Fibroblast of the aortic adventitia (primary cell): Measurements from ENCODE around the gene ZNF697. TPM values are rescaled to one million over a fixed set of nuclear protein-coding genes. Genes with fewer than 3 reads are reported as not detected.
"Not testable (repeated sequence)": the region's sequence is repeated elsewhere in the genome, so short reads cannot be mapped to it uniquely, and the experiment has no call there.

Experiments used
- DNase-seq: peaks from one replicate; pipeline ENCODE4 v3.0.0-alpha.2; 2010; ENCODE audit warnings: low read depth
- H3K4me3 ChIP-seq: 2 replicates; pipeline ENCODE4 v1.5.1; 2011; ENCODE audit warnings: low read depth, mild to moderate bottlenecking, control low read depth, low read length, moderate library complexity
- CTCF ChIP-seq: IDR thresholded peaks from 2 replicates; pipeline ENCODE4 v1.5.1; 2011; ENCODE audit warnings: mild to moderate bottlenecking, low read length, control low read depth, inconsistent platforms; ENCODE audit not compliant: insufficient read depth
- total RNA-seq: library from RNA; depleted of rRNA; stranded (reverse); fragments of >200 nt; gene quantifications from 2 replicates; pipeline ENCODE4 v1.2.3, GENCODE V29; 2012; ENCODE audit warnings: low replicate concordance

The ZNF697 gene
- total RNA-seq, 1 donor, result 4.4 TPM

DNA sequence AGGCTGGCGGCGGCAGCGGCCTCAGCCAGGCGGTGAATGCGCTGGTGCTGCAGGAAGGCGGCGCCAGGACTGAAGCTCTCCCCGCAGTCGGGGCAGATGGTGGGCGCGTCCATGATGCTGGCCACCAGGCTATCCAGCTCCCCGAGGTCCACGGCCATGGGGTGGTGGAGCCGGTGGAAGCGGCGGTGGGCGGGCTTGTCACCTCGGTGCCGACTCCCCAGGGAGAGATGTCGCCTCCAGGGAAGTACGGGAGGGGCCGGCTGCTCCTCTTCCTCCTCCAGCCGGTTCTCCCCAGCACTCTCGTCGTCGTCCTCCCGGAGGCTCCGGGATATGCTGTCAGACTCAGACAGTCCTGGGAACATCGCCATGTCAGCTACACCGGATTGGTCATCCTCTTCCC, 24.4 kb downstream of the ZNF697 start:
- DNase-seq, result no peak
- TF ChIP-seq CTCF, result no peak
- H3K4me3 ChIP-seq, result no peak overlapping the region

- no peak overlapping the region for H3K4me3 ChIP-seq
- no peak for TF ChIP-seq CTCF
- no peak for DNase-seq
These were observed 24.9 kb downstream of the ZNF697 start for GRCh38 chr1:119623193-119623515.

GRCh38 chr1:119622311-119623192, 25.5 kb downstream of the ZNF697 start:
- no peak for DNase-seq
- no peak for TF ChIP-seq CTCF
- no peak overlapping the region for H3K4me3 ChIP-seq

- DNase-seq, result no peak
- TF ChIP-seq CTCF, result no peak
- H3K4me3 ChIP-seq, result no peak overlapping the region
These were observed 26.4 kb downstream of the ZNF697 start for GRCh38 chr1:119621705-119622104.

DNA sequence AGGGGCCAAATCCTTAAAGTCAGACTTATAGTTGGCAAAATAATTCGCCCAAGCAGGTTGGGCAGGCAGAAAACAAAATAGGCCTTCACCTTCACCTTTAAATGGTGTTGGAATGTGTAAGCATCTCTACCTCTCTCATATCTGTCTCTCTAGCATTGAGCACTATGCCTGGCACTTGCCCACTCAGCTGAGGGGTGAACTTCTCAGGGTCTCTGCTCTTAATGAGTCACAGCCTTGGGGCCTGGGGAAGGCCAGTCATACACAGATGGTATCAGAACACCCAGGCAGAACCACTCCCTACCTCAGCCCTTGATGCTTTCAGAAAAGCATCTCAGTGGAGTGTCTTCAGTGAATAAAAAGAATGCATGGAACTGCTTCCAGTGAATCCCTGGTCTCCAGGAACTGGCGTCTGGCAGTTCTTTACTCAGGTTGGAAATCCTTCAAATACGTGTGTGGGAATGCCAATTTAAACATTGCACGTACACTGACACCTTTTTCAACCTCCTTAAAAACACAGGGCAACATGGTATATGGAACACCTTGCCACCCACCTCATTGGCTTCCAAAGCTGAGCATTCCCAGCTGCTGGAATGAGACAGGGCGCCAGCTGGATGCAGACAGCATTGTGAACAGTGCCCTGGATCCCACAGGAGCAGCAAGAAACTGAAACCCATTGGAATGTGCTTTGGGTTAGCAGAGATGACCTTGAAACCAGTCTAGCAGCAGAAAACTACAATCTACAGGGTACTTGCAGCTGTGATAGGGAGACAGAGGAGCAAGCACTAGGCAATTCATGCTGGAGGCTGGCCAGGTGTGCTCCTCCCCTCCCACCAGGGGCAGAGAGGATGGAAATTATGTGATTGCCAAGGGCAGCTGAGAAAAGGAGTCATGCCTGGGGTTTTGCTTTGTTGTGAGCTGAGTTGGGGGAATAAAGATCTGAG, 30.0 kb downstream of the ZNF697 start:
- TF ChIP-seq CTCF, result no peak
- no peak overlapping the region for H3K4me3 ChIP-seq
- peak; percentile 39 for DNase-seq

- DNase-seq, H3K4me3 ChIP-seq: not testable (repeated sequence)
These were observed 31.3 kb downstream of the ZNF697 start for GRCh38 chr1:119616748-119617147.

- DNase-seq, H3K4me3 ChIP-seq: not testable (repeated sequence)
These were observed 33.0 kb downstream of the ZNF697 start for GRCh38 chr1:119615100-119615499.
